Uterus (tissue), 4 donors: ENCODE measurements around the gene PIGP. TPM values are rescaled to one million over a fixed set of nuclear protein-coding genes. Genes with fewer than 3 reads are reported as not detected.
A peak's percentile ranks its signal among the peaks of the same experiment; 100 is the strongest.

Experiments used
- DNase-seq, 2 donors: peaks; one replicate each; pipeline ENCODE4 v3.0.0-alpha.2; 2019 to 2020
- H3K27ac ChIP-seq, 2 donors: fragments of 200-600 bp; sonication (generic); 1 replicate in 1 of 2; 2 replicates in 1 of 2; pipeline ENCODE4 v1.5.1; 2016 to 2018
- H3K27me3 ChIP-seq, 2 donors: fragments of 200-600 bp; sonication (generic); one replicate each; pipeline ENCODE4 v1.5.1; 2018 to 2019; ENCODE audit warnings: control low read depth in 1 of 2
- H3K36me3 ChIP-seq, 2 donors: fragments of 200-600 bp; sonication (generic); one replicate each; pipeline ENCODE4 v1.5.1; 2019; ENCODE audit warnings: control low read depth in 1 of 2
- H3K4me1 ChIP-seq, 2 donors: fragments of 200-600 bp; sonication (generic); one replicate each; pipeline ENCODE4 v1.5.1; 2018 to 2019; ENCODE audit warnings: control low read depth in 1 of 2
- H3K4me3 ChIP-seq, 2 donors: fragments of 200-600 bp; sonication (generic); 1 replicate in 1 of 2; 2 replicates in 1 of 2; pipeline ENCODE4 v1.5.1; 2018 to 2019; ENCODE audit warnings: mild to moderate bottlenecking in 1 of 2
- H3K9me3 ChIP-seq, 2 donors: fragments of 200-600 bp; sonication (generic); one replicate each; pipeline ENCODE4 v1.5.1; 2019; ENCODE audit warnings: control low read depth in 1 of 2
- CTCF ChIP-seq, 4 experiments: fragments of 200-600 bp in 2 of 4; fragments of 450-650 bp in 2 of 4; sonication (generic) in 2 of 4; IDR thresholded peaks; one replicate each; pipeline ENCODE4 v1.5.1; 2016 to 2019; ENCODE audit warnings: antibody characterized with exemption in 4 of 4, mild to moderate bottlenecking in 2 of 4, moderate library complexity in 1 of 4
- POLR2A ChIP-seq, 2 donors: fragments of 450-650 bp; IDR thresholded peaks; one replicate each; pipeline ENCODE4 v1.6.1; 2016; ENCODE audit warnings: antibody characterized with exemption in 2 of 2, mild to moderate bottlenecking in 1 of 2, moderate library complexity in 1 of 2
- intact Hi-C: fragments of 100-400 bp; cut with DNase I; formaldehyde crosslinking; loops from one replicate; pipeline ENCODE4 v1.15.1; 2023; ENCODE audit warnings: low total_unique reads
- total RNA-seq, 4 donors: library from RNA; depleted of rRNA in 3 of 4; stranded (reverse); fragments of >200 nt in 3 of 4; gene quantifications; one replicate each; pipeline versions ENCODE4 v1.1.0 to v1.2.4, GENCODE V29; 2014 to 2023
- donor health status: DM: yes; HTN: yes; CAD: no.

PIGP gene
- total RNA-seq, 4 donors from 2014 or later: 1.8 to 20.1 (median 9.3) TPM

- peak overlapping the region; percentile 72 to 84 for H3K4me3 ChIP-seq
- no peak for DNase-seq
- peak overlapping the region; percentile 97 to 98 for H3K27ac ChIP-seq
- peaks cover 0 to 3% of the 10 kb centered on the region in 2 donors for H3K9me3 ChIP-seq
- no peaks in the 10 kb centered on the region for H3K36me3 ChIP-seq
- no peaks in the 10 kb centered on the region for H3K27me3 ChIP-seq
- no peak for TF ChIP-seq POLR2A (IDR thresholded peaks at IDR 0.05)
- TF ChIP-seq CTCF (IDR thresholded peaks at IDR 0.05): no peak
- no peaks in the 10 kb centered on the region for H3K4me1 ChIP-seq
- intact Hi-C loops: no loop called here
Measured at GRCh38 chr21:37074546-37074945, 1.7 kb upstream of the PIGP start.

- Histone ChIP-seq H3K4me3 (peak overlapping the region; percentile 72 to 84), H3K27ac (peak overlapping the region; percentile 97 to 98), H3K4me1 (no peaks in the 10 kb centered on the region), H3K9me3 (peaks cover 0 to 3% of the 10 kb centered on the region in 2 donors), H3K36me3 (no peaks in the 10 kb centered on the region), H3K27me3 (no peaks in the 10 kb centered on the region)
- intact Hi-C loops: no loop called here
- TF ChIP-seq POLR2A (IDR thresholded peaks at IDR 0.05) (no peak), CTCF (IDR thresholded peaks at IDR 0.05) (no peak)
- DNase-seq: no peak
Measured at GRCh38 chr21:37074197-37074510, 1.3 kb upstream of the PIGP start.

- Histone ChIP-seq H3K4me3 (peak overlapping the region; percentile 72 to 84), H3K4me1 (no peaks in the 10 kb centered on the region), H3K27me3 (no peaks in the 10 kb centered on the region), H3K9me3 (peaks cover 0 to under 1% of the 10 kb centered on the region in 2 donors), H3K36me3 (no peaks in the 10 kb centered on the region), H3K27ac (peak overlapping the region; percentile 97 to 98)
- DNase-seq: peak in 1 of 2 donors; percentile 59
- intact Hi-C loops: no loop called here
- TF ChIP-seq CTCF (IDR thresholded peaks at IDR 0.05) (peak in 2 of 4 experiments; percentile 3 to 10), POLR2A (IDR thresholded peaks at IDR 0.05) (no peak)
Measured at GRCh38 chr21:37073417-37074196, 736 bp upstream of the PIGP start.

- DNase-seq: peak in 1 of 2 donors; percentile 84
- Histone ChIP-seq H3K9me3 (no peaks in the 10 kb centered on the region), H3K4me1 (no peaks in the 10 kb centered on the region), H3K27ac (peak overlapping the region; percentile 97 to 98), H3K27me3 (no peaks in the 10 kb centered on the region), H3K4me3 (peak overlapping the region; percentile 72 to 84), H3K36me3 (no peaks in the 10 kb centered on the region)
- TF ChIP-seq POLR2A (IDR thresholded peaks at IDR 0.05): peak in 1 of 2 donors; percentile 8
- TF ChIP-seq CTCF (IDR thresholded peaks at IDR 0.05): no peak
- intact Hi-C loops: no loop called here
Measured at GRCh38 chr21:37072274-37072987, 440 bp downstream of the PIGP start.
